Testis (tissue), 2 donors: ENCODE data around the gene ETS2.

Experiments used
- POLR2A ChIP-seq: fragments of 450-650 bp; IDR thresholded peaks from one replicate; pipeline ENCODE4 v1.6.1; 2017; ENCODE audit warnings: antibody characterized with exemption, mild to moderate bottlenecking, moderate library complexity
- TF ChIP-seq, protein P1 (sequence below), 3 experiments: fragments of 450-650 bp in 2 of 3; fragments of 200-600 bp in 1 of 3; sonication (generic) in 1 of 3; IDR thresholded peaks; one replicate each; pipeline ENCODE4 v1.5.1; 2016 to 2019; ENCODE audit warnings: antibody characterized with exemption in 3 of 3, mild to moderate bottlenecking in 2 of 3, moderate library complexity in 1 of 3

DNA sequence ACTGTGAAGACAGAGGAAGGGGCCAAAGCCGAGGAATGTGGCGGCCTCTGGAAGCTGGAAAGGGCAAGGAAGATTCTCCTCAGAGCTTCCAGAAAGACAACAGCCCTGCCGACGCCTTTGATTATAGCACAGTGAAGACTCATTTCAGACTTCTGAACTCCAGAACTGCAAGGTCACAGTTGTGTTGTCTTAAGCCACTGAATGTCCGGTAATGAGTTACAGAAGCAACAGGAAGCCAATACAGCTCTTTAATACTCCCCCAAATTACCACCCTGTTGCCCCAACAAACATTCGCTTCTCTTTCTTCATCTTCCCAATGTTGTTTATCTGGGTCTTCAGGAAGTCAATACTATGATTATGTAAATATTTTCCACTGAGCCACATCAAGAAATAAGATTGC lies 44.0 kb downstream of the ETS2 start:
- TF ChIP-seq, protein P1, sequence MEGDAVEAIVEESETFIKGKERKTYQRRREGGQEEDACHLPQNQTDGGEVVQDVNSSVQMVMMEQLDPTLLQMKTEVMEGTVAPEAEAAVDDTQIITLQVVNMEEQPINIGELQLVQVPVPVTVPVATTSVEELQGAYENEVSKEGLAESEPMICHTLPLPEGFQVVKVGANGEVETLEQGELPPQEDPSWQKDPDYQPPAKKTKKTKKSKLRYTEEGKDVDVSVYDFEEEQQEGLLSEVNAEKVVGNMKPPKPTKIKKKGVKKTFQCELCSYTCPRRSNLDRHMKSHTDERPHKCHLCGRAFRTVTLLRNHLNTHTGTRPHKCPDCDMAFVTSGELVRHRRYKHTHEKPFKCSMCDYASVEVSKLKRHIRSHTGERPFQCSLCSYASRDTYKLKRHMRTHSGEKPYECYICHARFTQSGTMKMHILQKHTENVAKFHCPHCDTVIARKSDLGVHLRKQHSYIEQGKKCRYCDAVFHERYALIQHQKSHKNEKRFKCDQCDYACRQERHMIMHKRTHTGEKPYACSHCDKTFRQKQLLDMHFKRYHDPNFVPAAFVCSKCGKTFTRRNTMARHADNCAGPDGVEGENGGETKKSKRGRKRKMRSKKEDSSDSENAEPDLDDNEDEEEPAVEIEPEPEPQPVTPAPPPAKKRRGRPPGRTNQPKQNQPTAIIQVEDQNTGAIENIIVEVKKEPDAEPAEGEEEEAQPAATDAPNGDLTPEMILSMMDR (IDR thresholded peaks at IDR 0.05), result no peak
- TF ChIP-seq POLR2A, result no peak
